Amniotic epithelial cell (primary cell): ENCODE results near the gene ZNF267.
"Not testable (repeated sequence)": the region's sequence is repeated elsewhere in the genome, so short reads cannot be mapped to it uniquely, and the experiment has no call there.

Source experiments
- DNase-seq: peaks from one replicate; pipeline ENCODE4 v3.0.0-alpha.2; 2010; ENCODE audit warnings: low read depth

ZNF267 gene

GRCh38 chr16:31879937-31880321 is 6.3 kb downstream of the ZNF267 start:
- no peak for DNase-seq

DNA sequence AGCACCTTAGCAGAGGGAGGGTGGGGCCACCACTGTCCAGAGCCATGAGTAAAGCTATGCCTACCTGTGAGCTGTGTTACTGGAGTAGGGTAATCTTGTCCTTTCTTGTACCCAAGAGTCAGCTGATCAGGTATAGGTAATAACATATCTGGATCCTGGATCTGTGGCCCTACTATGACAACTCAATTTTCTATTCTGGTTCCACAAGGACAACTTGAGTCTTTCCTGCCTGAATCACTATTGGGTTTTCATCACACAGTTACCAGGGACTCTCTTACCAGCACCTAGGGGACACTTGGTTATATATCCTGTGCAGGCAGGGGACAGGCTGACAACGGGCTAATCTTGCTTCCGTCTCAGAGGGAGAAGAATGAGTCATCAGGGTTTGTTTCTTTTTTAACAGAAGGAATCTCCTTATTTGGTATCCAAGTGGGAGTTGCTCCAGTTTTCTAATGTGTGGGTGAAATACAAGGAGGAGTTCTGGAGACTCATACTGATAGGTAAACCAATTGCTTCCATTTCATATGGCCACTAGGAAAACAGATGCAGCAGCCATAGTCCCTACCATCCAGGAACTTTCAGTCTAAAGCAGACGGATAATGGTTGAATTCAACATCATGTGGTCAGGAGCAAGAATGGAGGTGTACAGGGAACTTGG is 6.8 kb downstream of the ZNF267 start:
- DNase-seq = peak; percentile 83

GRCh38 chr16:31886227-31886626 is 12.6 kb downstream of the ZNF267 start:
- no peak for DNase-seq

DNA sequence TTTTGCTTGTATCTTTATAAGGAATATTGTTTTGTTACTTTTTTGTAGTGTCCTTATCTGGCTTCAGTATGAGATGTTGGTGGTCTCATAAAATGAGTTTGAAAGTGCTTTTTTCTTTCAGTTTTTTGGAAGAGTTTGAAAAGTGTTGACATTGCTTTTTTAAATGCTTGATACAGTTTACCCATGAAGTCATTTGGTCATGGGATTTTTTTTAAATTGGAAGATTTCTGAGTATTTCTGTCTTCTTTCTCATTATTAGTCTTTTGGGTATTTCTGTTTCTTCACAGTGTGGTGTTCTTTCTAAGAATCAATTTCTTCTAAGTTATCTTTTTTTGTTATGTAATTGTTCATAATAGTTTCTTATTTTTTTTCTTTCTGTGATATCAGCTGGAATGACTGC is 15.1 kb downstream of the ZNF267 start:
- no peak for DNase-seq

DNA sequence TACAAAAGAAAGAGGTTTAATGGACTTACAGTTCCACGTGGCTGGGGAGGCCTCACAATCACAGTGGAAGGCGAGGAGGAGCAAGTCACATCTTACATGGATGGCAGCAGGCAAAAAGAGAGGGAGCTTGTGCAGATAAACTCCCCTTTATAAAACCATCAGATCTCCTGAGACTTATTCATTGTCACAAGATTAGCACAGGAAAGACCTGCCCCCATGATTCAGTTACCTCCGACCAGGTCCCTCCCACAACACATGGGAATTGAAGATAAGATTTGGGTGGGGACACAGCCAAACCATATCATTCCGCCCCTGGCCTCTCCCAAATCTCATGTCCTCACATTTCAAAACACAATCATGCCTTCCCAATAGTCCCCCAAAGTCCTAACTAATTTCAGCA is 18.5 kb downstream of the ZNF267 start:
- not testable (repeated sequence) for DNase-seq

DNA sequence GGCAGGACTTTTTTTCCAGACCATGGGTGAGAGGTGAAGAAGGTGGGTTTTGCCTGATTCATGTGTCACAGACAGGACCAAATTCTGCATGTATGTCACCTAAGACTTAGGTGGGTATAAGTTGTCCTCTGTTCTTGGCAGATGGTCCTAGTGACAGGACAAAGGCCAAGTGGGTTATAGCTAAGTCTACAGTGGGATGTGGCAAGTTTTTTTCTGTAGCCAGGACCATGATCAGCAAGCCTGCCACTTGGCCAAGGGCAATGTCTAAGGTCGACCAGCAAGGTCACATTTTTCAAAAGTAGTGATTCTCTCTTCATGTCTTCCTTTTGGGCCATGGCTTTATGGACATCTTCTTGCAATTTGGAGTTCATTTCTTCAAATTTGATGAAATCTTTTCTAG is 20.2 kb downstream of the ZNF267 start:
- no peak for DNase-seq

- DNase-seq = no peak
Observed at GRCh38 chr16:31897283-31897682, 23.7 kb downstream of the ZNF267 start.

DNA sequence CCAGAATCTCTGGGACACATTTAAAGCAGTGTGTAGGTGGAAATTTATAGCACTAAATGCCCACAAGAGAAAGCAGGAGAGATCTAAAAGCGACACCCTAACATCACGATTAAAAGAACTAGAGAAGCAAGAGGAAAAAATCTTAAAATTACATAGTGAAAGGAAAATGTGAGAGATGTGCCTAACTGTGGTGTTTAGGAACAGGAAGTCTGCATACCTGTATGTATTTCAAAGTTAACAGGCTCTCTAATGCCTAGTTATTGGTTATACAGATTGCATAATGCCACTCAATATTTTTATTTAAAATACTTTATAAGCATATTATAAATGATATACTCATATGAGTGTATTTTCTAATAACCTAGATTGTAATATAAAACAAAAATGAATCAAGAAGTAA is 25.9 kb downstream of the ZNF267 start:
- DNase-seq = no peak

DNA sequence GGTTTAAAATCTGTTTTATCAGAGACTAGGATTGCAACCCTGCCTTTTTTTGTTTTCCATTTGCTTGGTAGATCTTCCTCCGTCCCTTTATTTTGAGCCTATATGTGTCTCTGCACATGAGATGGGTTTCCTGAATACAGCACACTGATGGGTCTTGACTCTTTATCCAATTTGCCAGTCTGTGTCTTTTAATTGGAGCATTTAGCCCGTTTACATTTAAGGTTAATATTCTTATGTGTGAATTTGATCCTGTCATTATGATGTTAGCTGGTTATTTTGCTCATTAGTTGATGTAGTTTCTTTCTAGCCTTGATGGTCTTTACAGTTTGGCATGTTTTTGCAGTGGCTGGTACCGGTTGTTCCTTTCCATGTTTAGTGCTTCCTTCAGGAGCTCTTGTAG is 31.0 kb downstream of the ZNF267 start:
- DNase-seq = not testable (repeated sequence)

DNA sequence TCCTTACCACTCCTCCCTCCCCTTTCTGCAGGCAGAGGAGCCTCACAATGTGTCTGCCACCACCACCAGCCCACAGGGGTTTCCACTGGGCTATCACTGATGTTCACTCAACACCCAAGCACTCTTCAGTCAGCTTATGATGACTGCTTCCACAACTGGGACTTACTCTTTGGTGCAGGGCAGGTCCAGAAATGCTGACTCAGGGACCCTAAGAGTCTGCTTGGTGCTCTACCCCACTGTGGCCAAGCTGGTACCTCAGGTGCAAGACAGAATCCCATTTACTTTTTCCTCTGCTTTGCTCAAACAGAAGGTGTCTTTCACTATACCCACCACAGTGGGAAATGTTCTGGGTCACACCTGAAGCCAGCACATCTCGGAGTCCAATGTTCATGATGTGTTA is 40.1 kb downstream of the ZNF267 start:
- DNase-seq = no peak

DNA sequence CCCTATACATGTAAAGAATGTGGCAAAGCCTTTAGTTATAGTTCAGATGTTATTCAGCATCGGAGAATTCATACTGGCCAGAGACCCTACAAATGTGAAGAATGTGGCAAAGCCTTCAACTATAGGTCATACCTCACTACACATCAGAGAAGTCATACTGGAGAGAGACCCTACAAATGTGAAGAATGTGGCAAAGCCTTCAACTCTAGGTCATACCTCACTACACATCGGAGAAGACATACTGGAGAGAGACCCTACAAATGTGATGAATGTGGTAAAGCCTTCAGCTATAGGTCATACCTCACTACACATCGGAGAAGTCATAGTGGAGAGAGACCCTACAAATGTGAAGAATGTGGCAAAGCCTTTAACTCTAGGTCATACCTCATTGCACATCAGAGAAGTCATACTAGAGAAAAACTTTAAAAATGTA is 42.5 kb downstream of the ZNF267 start:
- no peak for DNase-seq

DNA sequence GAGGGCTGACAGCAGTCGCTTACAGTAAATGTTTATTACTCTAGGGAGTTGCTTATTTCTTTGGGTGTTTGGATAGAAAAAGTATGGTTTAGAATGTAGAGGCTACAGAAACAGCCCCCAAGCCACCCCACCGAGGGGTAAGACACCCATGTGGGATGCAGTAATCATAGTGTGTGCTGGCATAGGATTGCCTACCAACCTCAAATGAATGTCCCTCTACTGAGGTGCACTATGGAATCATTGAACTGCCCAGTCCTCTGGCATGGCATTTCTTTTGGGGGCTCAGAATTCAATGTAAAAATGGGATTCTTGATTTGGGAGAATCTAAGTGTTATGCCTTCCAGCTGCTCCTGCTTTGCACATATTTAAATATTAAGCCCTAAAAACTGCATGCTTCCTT is 46.8 kb downstream of the ZNF267 start:
- no peak for DNase-seq

DNA sequence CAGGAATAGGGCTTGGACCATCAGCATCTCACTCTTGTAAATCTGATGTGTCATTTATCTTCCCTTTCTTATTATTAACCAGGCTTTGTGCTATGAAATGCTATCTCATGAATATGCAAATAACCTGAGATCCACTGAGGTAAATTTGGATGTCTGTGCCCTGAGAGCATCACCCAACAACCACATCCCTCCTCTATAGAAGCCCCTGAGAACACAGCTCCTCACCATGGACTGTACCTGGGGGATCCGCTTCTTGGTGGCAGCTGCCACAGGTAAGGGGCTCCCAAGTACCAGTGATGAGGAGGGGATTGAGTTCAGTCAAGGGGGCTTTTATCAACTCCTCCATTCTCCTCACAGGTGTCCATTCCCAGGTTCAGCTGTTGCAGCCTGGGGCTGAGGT is 78.2 kb downstream of the ZNF267 start:
- not testable (repeated sequence) for DNase-seq

- not testable (repeated sequence) for DNase-seq
Observed at GRCh38 chr16:31952206-31952605, 78.6 kb downstream of the ZNF267 start.

DNA sequence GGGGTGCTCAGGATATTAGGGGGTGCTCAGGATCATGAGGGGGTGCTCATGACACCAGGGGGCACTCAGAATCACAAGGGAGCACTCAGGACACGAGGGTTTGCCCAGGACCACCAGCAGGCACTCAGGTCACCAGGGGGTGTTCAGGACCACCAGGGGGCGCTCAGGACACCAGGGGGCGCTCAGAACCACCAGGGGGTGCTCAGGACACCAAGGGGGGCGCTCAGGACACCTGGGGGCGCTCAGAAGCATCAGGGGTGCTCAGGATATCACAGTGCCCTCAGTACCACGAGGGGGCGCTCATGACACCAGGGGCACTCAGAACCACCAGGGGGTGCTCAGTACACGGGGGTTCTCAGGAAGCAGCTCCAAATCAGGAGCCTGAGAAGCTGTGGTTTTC is 82.6 kb downstream of the ZNF267 start:
- not testable (repeated sequence) for DNase-seq

- not testable (repeated sequence) for DNase-seq
Observed at GRCh38 chr16:31960186-31960910, 86.7 kb downstream of the ZNF267 start.
